GOT3 (cell line): ENCODE data around the gene CRTC3.
"Not testable (repeated sequence)": the region's sequence is repeated elsewhere in the genome, so short reads cannot be mapped to it uniquely, and the experiment has no call there.

Experiments
- DNase-seq: peaks from one replicate; lab custom pipeline; 2025; ENCODE audit warnings: mixed read lengths; lab: John Stamatoyannopoulos, UW

The CRTC3 gene, protein sequence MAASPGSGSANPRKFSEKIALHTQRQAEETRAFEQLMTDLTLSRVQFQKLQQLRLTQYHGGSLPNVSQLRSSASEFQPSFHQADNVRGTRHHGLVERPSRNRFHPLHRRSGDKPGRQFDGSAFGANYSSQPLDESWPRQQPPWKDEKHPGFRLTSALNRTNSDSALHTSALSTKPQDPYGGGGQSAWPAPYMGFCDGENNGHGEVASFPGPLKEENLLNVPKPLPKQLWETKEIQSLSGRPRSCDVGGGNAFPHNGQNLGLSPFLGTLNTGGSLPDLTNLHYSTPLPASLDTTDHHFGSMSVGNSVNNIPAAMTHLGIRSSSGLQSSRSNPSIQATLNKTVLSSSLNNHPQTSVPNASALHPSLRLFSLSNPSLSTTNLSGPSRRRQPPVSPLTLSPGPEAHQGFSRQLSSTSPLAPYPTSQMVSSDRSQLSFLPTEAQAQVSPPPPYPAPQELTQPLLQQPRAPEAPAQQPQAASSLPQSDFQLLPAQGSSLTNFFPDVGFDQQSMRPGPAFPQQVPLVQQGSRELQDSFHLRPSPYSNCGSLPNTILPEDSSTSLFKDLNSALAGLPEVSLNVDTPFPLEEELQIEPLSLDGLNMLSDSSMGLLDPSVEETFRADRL

GRCh38 chr15:90529371-90530249, at the start of gene CRTC3:
Gene CRTC3, plus strand, starts transcription at chr15:90529923. Its CDS starts 149 bp downstream, at chr15:90530072.
- DNase-seq: no peak

DNA sequence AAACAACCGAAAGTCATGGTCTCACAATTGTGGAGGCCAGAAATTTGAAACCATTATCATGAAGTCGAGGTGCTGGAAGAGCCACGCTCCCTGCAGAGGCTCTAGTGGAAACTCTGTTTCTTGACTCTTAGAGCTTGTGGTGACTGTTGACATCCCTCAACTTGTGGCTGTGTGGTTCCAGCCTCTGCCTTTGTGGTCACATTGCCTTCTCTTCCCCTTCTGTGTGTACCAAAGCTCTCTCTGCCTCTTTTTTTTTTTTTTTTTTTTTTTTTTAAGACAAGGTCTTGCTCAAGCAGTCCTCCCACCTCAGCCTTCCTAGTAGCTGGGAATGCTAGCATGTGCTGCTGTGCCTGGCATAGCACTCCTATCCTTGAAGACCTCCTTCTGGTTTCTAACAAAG, 48.7 kb upstream of the CRTC3 start:
- no peak for DNase-seq

GRCh38 chr15:90482124-90483011, 47.4 kb upstream of the CRTC3 start:
- DNase-seq: no peak

DNA sequence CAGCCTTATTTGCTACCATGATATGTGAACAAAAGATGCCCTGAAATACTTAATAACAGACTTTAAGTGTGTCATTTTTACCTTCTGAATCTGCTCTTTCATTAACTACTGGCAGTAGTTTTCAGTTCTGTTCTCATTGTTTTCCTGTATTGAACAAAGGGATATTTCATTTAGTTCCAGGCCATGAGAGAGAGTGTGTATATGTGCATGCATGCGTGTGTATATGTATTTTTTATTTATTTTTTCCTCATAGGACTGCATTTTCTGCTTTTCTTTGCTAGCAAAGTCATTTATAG, 46.8 kb upstream of the CRTC3 start:
- no peak for DNase-seq

DNA sequence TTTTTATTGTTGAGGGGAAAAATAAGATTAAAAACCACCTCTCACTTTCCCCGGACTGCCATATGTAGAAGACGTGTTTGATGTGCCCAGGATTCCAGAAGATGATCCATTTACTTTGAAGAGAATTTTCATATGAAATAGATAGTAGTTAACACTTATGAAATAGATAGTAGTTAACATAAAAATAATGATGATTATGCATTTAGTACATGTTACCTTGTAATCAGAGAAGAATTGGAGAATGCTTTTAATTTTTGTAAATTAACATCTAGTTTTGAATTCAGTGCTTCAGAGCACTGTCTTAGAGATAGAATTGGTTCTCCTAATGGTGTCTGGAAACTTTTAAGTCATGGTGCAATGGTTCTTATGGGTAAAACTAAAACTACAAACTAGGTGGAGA, 46.1 kb upstream of the CRTC3 start:
- no peak for DNase-seq

DNA sequence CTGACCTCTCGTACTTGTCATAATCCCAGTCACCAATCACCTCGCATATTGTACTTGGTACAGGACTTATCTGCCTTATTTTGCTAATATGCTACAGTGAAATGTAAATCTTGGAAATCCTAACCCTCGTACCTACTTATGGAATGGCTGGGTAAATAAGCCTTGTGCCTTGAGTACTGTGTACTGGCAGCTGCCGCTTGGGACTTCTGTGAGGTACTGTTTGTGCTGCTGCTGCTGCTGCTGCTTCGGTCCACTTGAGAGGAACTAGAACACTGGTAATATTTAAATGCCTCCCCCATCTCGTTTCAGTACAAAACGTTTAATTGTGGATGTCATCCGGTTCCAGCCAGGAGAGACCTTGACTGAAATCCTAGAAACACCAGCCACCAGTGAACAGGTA, 42.5 kb upstream of the CRTC3 start:
- no peak for DNase-seq

GRCh38 chr15:90489514-90489913, 40.2 kb upstream of the CRTC3 start:
- no peak for DNase-seq

DNA sequence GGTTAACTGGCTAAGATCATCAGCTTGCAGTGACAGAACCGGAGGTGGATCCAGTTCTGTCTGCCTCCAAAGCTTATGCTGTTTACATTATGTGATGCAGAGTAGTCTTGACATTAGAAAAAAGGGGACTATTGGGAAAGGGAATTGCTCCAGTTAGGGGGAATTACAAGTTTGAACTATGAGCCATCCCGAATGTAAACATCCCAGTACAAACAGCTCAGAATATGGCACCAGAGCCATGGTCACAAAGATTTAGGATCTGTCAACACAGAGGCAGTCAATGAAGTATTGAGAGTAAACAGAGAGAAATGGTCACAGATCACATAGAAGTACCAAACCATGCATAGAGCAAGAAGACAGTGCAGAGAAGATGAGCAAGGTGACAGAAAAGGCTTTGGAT, 39.8 kb upstream of the CRTC3 start:
- DNase-seq: no peak

- no peak for DNase-seq
Measured at GRCh38 chr15:90493647-90494046, 36.1 kb upstream of the CRTC3 start.

- DNase-seq: no peak
Measured at GRCh38 chr15:90495067-90495466, 34.7 kb upstream of the CRTC3 start.

DNA sequence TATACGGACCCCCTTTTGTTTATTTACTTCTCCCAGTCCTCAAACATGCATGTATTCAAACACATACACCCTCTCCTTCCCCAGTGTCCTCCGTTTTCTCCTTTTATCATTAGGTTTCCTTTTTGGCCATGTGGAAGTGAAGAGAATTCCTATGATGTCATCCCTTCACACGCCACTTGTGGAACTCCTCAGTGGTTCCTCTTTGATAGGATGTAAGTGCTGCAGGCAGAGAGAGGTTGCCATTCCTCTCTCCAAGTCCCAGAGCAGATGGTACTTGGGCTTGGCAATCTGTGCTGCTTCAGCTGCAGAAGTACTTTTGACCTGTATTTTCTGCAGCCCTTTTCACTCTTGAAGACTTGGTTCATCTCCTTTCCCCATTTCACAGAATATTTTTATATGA, 32.9 kb upstream of the CRTC3 start:
- no peak for DNase-seq

GRCh38 chr15:90497376-90497775, 32.3 kb upstream of the CRTC3 start:
- DNase-seq: no peak

DNA sequence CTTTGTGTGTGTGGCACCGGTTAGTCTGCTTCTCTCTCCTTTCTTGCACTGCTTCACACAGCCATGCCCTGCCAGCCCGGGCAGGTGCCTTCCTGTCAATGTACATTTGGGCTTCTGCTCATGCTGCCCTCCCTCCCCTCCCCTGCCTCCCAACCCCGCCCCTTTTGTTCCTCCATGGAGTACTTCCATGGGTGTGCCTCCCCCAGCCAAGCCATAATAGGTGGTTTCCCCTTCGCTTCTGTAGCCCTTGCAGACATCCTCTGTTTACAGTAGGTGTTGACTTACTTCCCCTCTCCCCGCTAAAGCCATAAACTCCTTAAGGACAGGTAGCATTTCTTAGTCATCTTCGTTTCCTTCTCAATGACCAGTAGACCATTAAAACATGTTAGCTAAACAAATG, 31.8 kb upstream of the CRTC3 start:
- DNase-seq: no peak

DNA sequence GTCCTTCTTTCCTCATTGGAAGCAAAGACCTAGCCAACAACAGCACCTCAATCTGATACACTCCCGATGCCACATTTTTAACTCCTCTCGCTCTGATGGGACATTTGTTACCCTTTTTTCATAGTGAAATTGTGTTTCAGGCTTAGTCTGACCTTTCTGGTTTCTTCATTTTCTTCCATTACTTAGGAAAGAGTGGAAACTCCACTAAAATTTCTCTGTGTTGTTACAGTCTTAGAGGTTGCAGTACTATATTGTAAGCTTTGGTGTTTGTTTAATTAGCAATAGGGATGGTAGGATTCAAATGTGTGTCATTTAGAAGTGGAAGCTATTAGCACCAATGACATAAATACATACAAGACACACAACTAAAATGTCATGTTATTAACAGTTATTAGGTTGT, 29.6 kb upstream of the CRTC3 start:
- DNase-seq: no peak

GRCh38 chr15:90501898-90502297, 27.8 kb upstream of the CRTC3 start:
- DNase-seq: no peak

DNA sequence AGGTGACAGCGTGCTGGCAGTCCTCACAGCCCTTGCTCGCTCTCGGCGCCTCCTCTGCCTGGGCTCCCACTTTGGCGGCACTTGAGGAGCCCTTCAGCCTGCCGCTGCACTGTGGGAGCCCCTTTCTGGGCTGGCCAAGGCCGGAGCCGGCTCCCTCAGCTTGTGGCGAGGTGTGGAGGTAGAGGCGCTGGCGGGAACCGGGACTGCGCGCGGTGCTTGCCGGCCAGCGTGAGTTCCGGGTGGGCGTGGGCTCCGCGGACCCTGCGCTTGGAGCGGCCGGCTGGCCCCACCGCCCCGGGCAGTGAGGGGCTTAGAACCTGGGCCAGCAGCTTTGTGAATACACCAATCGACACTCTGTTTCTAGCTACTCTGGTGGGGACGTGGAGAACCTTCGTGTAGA, 18.9 kb upstream of the CRTC3 start:
- not testable (repeated sequence) for DNase-seq

GRCh38 chr15:90511211-90511618, 18.5 kb upstream of the CRTC3 start:
- not testable (repeated sequence) for DNase-seq

- no peak for DNase-seq
Measured at GRCh38 chr15:90512276-90512675, 17.4 kb upstream of the CRTC3 start.

DNA sequence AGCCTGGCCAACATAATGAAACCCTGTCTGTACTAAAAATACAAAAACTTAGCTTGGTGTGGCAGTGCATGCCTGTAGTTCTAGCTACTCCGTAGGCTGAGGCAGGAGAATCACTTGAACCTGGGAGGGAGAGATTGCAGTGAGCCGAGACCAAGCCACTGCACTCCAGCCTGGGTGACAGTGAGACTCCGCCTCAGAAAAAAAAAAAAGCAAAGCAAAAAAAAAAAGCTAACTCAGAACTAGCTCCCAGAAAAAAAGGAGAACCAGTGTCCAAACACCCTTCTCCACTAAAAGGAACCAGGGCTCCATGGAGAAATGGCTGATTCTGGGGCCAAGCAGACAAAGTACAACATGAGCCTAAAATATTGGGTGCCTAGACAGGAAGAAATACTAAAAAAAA, 16.7 kb upstream of the CRTC3 start:
- DNase-seq: no peak

DNA sequence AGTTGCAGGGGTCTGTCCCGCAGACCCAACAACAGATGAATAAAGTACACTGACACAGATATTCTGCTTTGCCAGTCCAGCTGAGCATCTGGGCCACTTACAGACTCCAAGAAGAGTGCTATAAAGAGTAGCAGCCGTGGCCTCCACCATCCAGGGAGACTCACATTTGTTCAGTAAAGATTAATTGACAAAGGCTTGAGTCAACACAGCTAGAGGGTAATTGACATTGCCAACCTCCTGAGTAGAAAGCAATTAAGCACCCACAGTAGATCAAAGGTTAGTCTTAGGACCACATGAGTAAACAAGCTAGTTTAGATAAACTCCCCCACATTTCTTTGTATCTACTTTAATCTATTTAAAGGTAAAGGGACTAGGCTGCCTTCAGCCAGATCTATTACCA, 16.3 kb upstream of the CRTC3 start:
- no peak for DNase-seq

DNA sequence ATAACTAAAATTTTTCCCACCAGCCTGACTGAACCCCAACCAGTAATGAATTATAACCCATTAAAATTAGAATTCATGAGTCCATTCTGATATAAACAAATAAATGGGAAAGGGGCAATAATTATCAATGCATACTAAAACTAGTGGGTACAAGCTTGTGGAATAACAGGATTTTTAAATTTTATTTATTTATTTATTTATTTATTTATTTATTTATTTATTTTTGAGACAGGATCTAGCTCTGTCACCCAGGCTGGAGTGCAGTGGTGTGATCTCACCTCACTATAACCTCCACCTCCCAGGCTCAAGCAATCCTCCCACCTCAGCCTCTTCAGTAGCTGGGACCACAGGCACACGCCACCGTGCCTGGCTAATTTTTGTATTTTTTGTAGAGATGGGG, 15.8 kb upstream of the CRTC3 start:
- DNase-seq: not testable (repeated sequence)

GRCh38 chr15:90519688-90520087, 10.0 kb upstream of the CRTC3 start:
- DNase-seq: no peak
